GM19193 (cell line): ENCODE measurements around the gene TEX14.

Experiments used
- POLR2A ChIP-seq: IDR thresholded peaks from 4 replicates; pipeline ENCODE4 v1.6.1; 2011; ENCODE audit not compliant: insufficient read depth, insufficient read length; ENCODE audit errors: extremely low read depth

The TEX14 gene

DNA sequence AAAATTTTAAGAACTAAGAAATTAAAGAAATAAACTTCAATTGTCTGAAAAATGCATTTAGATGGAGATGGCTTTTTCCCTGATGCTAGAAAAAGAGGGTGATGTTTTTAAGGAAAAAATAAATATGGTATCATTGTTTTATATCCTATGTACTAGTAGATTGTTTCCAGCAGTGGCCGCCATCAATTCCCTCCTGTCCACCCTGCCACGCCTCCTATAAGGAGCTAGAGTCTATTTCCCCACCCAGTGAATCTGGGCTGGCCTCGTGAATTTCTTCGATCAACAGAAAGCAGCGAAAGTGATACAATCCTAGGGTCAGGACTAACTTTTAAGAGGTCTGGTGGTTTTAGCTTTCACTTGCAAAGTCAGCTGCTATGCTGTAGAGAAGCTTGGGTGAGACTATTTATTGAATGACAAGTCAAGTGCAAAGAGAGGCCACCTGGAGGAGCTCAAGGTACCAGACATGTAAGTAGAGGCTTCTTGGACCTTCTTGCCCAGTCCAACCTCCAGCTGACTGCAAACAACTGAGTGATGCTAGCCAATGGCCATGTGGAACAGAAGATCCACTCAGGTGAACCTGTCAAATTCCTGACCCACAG is 96.6 kb downstream of the TEX14 start:
- TF ChIP-seq POLR2A = no peak

DNA sequence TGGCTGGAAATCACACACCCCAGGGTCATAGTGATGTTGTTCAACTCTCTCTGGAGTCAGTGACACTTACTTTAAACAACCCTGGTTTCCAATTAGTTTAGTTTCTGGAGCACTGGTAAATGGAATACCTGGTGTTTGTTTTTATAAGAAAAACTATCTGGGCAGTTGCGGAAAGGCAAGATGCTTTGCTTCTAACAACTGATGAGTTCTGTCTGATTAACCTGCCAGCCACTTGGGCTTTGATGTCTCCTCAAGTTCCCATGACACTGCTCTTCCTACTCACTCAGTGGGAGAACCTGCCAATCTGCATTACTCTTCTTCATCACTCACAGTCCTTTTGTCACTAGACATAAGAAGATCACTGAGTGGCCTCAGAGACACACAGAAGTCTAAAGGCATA is 98.7 kb downstream of the TEX14 start:
- no peak for TF ChIP-seq POLR2A

GRCh38 chr17:58591455-58591854 is 100.4 kb downstream of the TEX14 start:
- no peak for TF ChIP-seq POLR2A

GRCh38 chr17:58590377-58590776 is 101.5 kb downstream of the TEX14 start:
- no peak for TF ChIP-seq POLR2A

- TF ChIP-seq POLR2A = no peak
Observed at GRCh38 chr17:58587713-58588117, 104.1 kb downstream of the TEX14 start.

GRCh38 chr17:58586009-58586644 is 105.7 kb downstream of the TEX14 start:
- no peak for TF ChIP-seq POLR2A

- no peak for TF ChIP-seq POLR2A
Observed at GRCh38 chr17:58585554-58585953, 106.3 kb downstream of the TEX14 start.

- TF ChIP-seq POLR2A = no peak
Observed at GRCh38 chr17:58583486-58583885, 108.4 kb downstream of the TEX14 start.

GRCh38 chr17:58580671-58581070 is 111.2 kb downstream of the TEX14 start:
- no peak for TF ChIP-seq POLR2A

DNA sequence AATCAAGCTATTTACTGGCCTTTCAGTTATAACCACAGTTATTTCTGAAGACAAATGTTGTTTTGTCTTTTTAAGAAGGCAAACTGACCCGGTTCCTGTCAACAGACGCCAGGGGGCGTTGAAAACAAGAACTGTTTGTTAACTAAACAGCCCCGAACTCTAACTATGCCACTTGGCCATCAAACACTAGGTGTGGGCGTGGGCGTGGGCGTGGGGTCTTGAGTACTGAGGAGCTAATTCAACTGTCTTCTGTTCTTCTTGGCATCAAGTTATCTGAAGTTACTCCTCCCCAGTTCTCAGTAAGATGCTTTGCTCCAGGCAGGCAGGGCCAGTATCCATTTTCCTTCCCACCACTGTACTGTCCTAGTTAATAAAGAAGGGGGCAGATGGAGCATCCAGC is 114.1 kb downstream of the TEX14 start:
- no peak for TF ChIP-seq POLR2A

DNA sequence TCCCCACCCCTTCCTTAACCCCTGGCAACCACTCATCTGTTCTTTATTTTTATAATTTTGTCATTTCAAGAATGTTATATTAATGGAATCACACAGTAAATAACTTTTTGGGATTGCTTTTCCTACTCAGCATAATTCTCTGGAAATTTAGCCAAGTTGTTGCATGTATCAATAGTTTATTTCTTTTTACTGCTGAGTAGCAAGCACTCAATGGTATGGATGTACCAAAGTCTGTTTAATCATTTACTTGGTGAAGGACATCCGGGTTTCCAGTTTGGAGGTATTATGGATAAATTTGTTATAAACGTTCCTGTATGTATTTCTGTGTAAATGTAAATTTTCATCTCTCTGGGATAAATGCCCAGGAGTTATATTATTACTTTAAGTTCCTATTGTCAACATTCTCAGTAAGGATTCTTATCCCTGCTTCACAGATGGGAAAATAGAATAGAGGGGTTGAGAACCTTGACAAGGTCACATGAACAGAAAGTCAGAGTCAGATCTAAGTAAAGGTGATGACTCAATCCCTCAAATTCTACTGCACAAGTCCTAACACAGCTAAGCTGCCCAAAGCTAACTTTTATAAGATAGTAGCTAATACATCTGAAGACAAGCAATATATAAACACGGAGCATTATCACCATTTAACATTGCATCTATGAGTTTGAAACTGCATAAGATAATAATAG is 115.0 kb downstream of the TEX14 start:
- no peak for TF ChIP-seq POLR2A

GRCh38 chr17:58575511-58575910 is 116.3 kb downstream of the TEX14 start:
- no peak for TF ChIP-seq POLR2A

GRCh38 chr17:58574025-58574424 is 117.8 kb downstream of the TEX14 start:
- no peak for TF ChIP-seq POLR2A

DNA sequence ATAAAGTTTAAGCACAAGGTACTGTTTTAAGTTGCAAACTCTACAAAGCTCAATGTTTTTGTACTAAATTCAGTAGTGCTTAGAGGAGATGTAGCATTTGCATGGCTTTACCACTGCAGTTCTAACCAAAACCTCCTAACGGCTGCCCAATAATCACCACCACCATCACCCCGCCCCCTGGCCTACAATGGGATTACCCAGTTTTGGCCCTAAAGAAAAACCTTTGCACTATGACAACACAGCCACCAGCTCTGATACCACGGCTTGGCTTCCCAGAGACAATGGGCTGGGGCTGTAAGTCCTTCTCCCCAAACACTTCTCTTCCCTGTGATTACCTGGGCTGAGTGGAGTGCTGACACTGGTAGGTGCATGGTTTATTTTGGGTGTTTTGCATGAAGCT is 119.0 kb downstream of the TEX14 start:
- TF ChIP-seq POLR2A = no peak

DNA sequence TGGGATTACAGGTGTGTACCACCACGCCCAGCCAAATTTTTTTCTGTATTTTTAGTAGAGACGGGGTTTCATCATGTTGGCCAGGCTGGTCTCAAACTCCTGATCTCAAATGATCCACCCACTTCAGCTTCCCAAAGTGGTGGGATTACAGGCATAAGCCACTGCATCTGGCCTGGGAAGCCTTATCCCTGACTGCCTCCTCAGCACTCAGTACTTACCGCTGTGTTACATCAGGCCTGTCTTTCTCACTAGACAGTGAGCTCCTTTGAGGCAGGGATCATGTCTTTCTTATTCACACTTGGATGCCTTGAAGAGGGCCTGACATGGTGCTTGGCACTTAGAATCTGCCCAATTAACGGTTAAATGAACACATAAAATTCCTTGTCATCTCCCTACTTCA is 121.1 kb downstream of the TEX14 start:
- no peak for TF ChIP-seq POLR2A

DNA sequence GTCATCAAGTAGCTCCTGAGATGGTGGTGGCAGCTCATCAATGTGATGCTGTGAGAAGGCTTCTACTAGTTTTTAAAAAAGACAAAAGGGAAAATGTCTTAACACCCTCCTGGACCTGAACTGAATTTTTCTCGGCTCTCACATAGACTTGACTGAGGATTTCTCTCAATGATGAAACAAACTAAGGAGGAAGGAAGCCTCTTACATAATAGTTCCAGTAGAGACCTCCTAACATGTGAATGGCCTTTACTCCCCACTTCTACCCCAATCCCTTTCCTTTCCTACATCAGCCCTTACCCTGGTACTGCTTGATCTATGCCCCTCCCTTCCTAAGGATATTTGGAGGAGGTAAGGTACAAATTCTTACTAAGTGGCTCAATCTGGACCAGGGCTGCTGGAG is 122.6 kb downstream of the TEX14 start:
- TF ChIP-seq POLR2A = no peak
